ENCODE data around the gene MAPKAPK5.

Gene MAPKAPK5

GRCh38 chr12:111873113-111873512 lies 31.1 kb downstream of the MAPKAPK5 start:
- Histone ChIP-seq H3K27ac (ENCODE audit: insufficient read depth, low read depth, low read length, poor library complexity, severe bottlenecking) (no peak overlapping the region), H3K4me3 (ENCODE audit: insufficient read depth, low read depth, low read length) (no peak overlapping the region), H3K9me3 (ENCODE audit: control insufficient read depth, low read length) (no peaks in the 10 kb centered on the region), H3K4me1 (ENCODE audit: control insufficient read depth, insufficient read depth, low read length) (peaks cover 19% of the 10 kb centered on the region), H3K27me3 (ENCODE audit: control insufficient read depth, insufficient read depth, low read length, poor library complexity, severe bottlenecking) (no peaks in the 10 kb centered on the region), H3K36me3 (ENCODE audit: control insufficient read depth, insufficient read depth, low read length) (peaks cover 23% of the 10 kb centered on the region)
- 89 to 97% methylated on average over 7 of the region's 7 CpGs for WGBS, 2 experiments

GRCh38 chr12:111881716-111882115 lies 39.7 kb downstream of the MAPKAPK5 start:
- Histone ChIP-seq H3K27me3 (ENCODE audit: control insufficient read depth, insufficient read depth, low read length, poor library complexity, severe bottlenecking) (no peaks in the 10 kb centered on the region), H3K4me1 (ENCODE audit: control insufficient read depth, insufficient read depth, low read length) (no peaks in the 10 kb centered on the region), H3K27ac (ENCODE audit: insufficient read depth, low read depth, low read length, poor library complexity, severe bottlenecking) (no peak overlapping the region), H3K36me3 (ENCODE audit: control insufficient read depth, insufficient read depth, low read length) (peaks cover 43% of the 10 kb centered on the region), H3K4me3 (ENCODE audit: insufficient read depth, low read depth, low read length) (no peak overlapping the region), H3K9me3 (ENCODE audit: control insufficient read depth, low read length) (no peaks in the 10 kb centered on the region)
- 92 to 96% methylated on average over 1 of the region's 1 CpG for WGBS, 2 experiments

GRCh38 chr12:111886662-111887545 lies 44.9 kb downstream of the MAPKAPK5 start:
- H3K36me3 ChIP-seq (ENCODE audit: control insufficient read depth, insufficient read depth, low read length): peaks cover 49% of the 10 kb centered on the region
- no peak overlapping the region for H3K4me3 ChIP-seq (ENCODE audit: insufficient read depth, low read depth, low read length)
- WGBS, 2 experiments: 93 to 95% methylated on average over 7 of the region's 7 CpGs
- H3K4me1 ChIP-seq (ENCODE audit: control insufficient read depth, insufficient read depth, low read length): no peaks in the 10 kb centered on the region
- H3K27me3 ChIP-seq (ENCODE audit: control insufficient read depth, insufficient read depth, low read length, poor library complexity, severe bottlenecking): no peaks in the 10 kb centered on the region
- H3K27ac ChIP-seq (ENCODE audit: insufficient read depth, low read depth, low read length, poor library complexity, severe bottlenecking): no peak overlapping the region
- no peaks in the 10 kb centered on the region for H3K9me3 ChIP-seq (ENCODE audit: control insufficient read depth, low read length)

- H3K36me3 ChIP-seq (ENCODE audit: control insufficient read depth, insufficient read depth, low read length): peaks cover 49% of the 10 kb centered on the region
- no peaks in the 10 kb centered on the region for H3K9me3 ChIP-seq (ENCODE audit: control insufficient read depth, low read length)
- no peaks in the 10 kb centered on the region for H3K27me3 ChIP-seq (ENCODE audit: control insufficient read depth, insufficient read depth, low read length, poor library complexity, severe bottlenecking)
- 94 to 96% methylated on average over 11 of the region's 11 CpGs for WGBS, 2 experiments
- H3K4me3 ChIP-seq (ENCODE audit: insufficient read depth, low read depth, low read length): no peak overlapping the region
- no peaks in the 10 kb centered on the region for H3K4me1 ChIP-seq (ENCODE audit: control insufficient read depth, insufficient read depth, low read length)
- no peak overlapping the region for H3K27ac ChIP-seq (ENCODE audit: insufficient read depth, low read depth, low read length, poor library complexity, severe bottlenecking)
These were observed 46.1 kb downstream of the MAPKAPK5 start for GRCh38 chr12:111887926-111888745.

GRCh38 chr12:111893287-111893686 lies 51.3 kb downstream of the MAPKAPK5 start:
- no peaks in the 10 kb centered on the region for H3K4me1 ChIP-seq (ENCODE audit: control insufficient read depth, insufficient read depth, low read length)
- H3K27ac ChIP-seq (ENCODE audit: insufficient read depth, low read depth, low read length, poor library complexity, severe bottlenecking): no peak overlapping the region
- 97 to 98% methylated on average over 2 of the region's 2 CpGs for WGBS, 2 experiments
- peaks cover 41% of the 10 kb centered on the region for H3K36me3 ChIP-seq (ENCODE audit: control insufficient read depth, insufficient read depth, low read length)
- no peak overlapping the region for H3K4me3 ChIP-seq (ENCODE audit: insufficient read depth, low read depth, low read length)
- no peaks in the 10 kb centered on the region for H3K27me3 ChIP-seq (ENCODE audit: control insufficient read depth, insufficient read depth, low read length, poor library complexity, severe bottlenecking)
- H3K9me3 ChIP-seq (ENCODE audit: control insufficient read depth, low read length): no peaks in the 10 kb centered on the region

GRCh38 chr12:111894556-111894955 lies 52.5 kb downstream of the MAPKAPK5 start:
- peaks cover 32% of the 10 kb centered on the region for H3K36me3 ChIP-seq (ENCODE audit: control insufficient read depth, insufficient read depth, low read length)
- H3K27me3 ChIP-seq (ENCODE audit: control insufficient read depth, insufficient read depth, low read length, poor library complexity, severe bottlenecking): no peaks in the 10 kb centered on the region
- no peaks in the 10 kb centered on the region for H3K9me3 ChIP-seq (ENCODE audit: control insufficient read depth, low read length)
- H3K27ac ChIP-seq (ENCODE audit: insufficient read depth, low read depth, low read length, poor library complexity, severe bottlenecking): no peak overlapping the region
- no peak overlapping the region for H3K4me3 ChIP-seq (ENCODE audit: insufficient read depth, low read depth, low read length)
- 92 to 96% methylated on average over 4 to 5 of the region's 5 CpGs for WGBS, 2 experiments
- no peaks in the 10 kb centered on the region for H3K4me1 ChIP-seq (ENCODE audit: control insufficient read depth, insufficient read depth, low read length)

DNA sequence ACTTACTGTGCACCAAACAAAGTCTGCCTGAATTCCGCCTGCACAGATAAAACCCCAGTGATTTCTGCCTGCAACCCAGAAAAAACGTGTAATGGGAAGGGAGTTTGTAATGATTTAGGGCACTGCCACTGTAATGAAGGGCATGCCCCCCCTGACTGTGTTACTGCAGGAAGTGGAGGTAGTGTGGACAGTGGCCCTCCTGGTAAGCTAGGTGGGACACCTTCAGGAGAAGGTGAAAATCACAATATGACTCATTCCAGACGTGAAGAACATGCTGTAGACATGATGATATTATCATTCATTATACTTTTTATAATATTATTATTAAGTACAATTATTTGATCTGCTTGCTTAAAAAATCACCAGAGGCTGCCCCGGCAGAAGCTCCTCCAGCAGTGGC lies 59.2 kb downstream of the MAPKAPK5 start:
- H3K36me3 ChIP-seq (ENCODE audit: control insufficient read depth, insufficient read depth, low read length): peaks cover 4% of the 10 kb centered on the region
- H3K27ac ChIP-seq (ENCODE audit: insufficient read depth, low read depth, low read length, poor library complexity, severe bottlenecking): no peak overlapping the region
- H3K27me3 ChIP-seq (ENCODE audit: control insufficient read depth, insufficient read depth, low read length, poor library complexity, severe bottlenecking): no peaks in the 10 kb centered on the region
- no peaks in the 10 kb centered on the region for H3K4me1 ChIP-seq (ENCODE audit: control insufficient read depth, insufficient read depth, low read length)
- H3K4me3 ChIP-seq (ENCODE audit: insufficient read depth, low read depth, low read length): no peak overlapping the region
- 91 to 93% methylated on average over 3 of the region's 4 CpGs for WGBS, 2 experiments
- no peaks in the 10 kb centered on the region for H3K9me3 ChIP-seq (ENCODE audit: control insufficient read depth, low read length)

GRCh38 chr12:111904446-111904975 lies 62.5 kb downstream of the MAPKAPK5 start:
- no peaks in the 10 kb centered on the region for H3K36me3 ChIP-seq (ENCODE audit: control insufficient read depth, insufficient read depth, low read length)
- H3K4me1 ChIP-seq (ENCODE audit: control insufficient read depth, insufficient read depth, low read length): no peaks in the 10 kb centered on the region
- no peaks in the 10 kb centered on the region for H3K27me3 ChIP-seq (ENCODE audit: control insufficient read depth, insufficient read depth, low read length, poor library complexity, severe bottlenecking)
- H3K27ac ChIP-seq (ENCODE audit: insufficient read depth, low read depth, low read length, poor library complexity, severe bottlenecking): no peak overlapping the region
- no peak overlapping the region for H3K4me3 ChIP-seq (ENCODE audit: insufficient read depth, low read depth, low read length)
- H3K9me3 ChIP-seq (ENCODE audit: control insufficient read depth, low read length): no peaks in the 10 kb centered on the region

- Histone ChIP-seq H3K27ac (ENCODE audit: insufficient read depth, low read depth, low read length, poor library complexity, severe bottlenecking) (no peak overlapping the region), H3K4me1 (ENCODE audit: control insufficient read depth, insufficient read depth, low read length) (no peaks in the 10 kb centered on the region), H3K4me3 (ENCODE audit: insufficient read depth, low read depth, low read length) (no peak overlapping the region), H3K27me3 (ENCODE audit: control insufficient read depth, insufficient read depth, low read length, poor library complexity, severe bottlenecking) (no peaks in the 10 kb centered on the region), H3K36me3 (ENCODE audit: control insufficient read depth, insufficient read depth, low read length) (no peaks in the 10 kb centered on the region), H3K9me3 (ENCODE audit: control insufficient read depth, low read length) (no peaks in the 10 kb centered on the region)
- 91 to 95% methylated on average over 3 of the region's 3 CpGs for WGBS, 2 experiments
These were observed 63.5 kb downstream of the MAPKAPK5 start for GRCh38 chr12:111905502-111905901.

GRCh38 chr12:111907740-111908139 lies 65.7 kb downstream of the MAPKAPK5 start:
- 90 to 96% methylated on average over 1 of the region's 1 CpG for WGBS, 2 experiments
- Histone ChIP-seq H3K4me3 (ENCODE audit: insufficient read depth, low read depth, low read length) (no peak overlapping the region), H3K36me3 (ENCODE audit: control insufficient read depth, insufficient read depth, low read length) (no peaks in the 10 kb centered on the region), H3K4me1 (ENCODE audit: control insufficient read depth, insufficient read depth, low read length) (no peaks in the 10 kb centered on the region), H3K9me3 (ENCODE audit: control insufficient read depth, low read length) (no peaks in the 10 kb centered on the region), H3K27ac (ENCODE audit: insufficient read depth, low read depth, low read length, poor library complexity, severe bottlenecking) (no peak overlapping the region), H3K27me3 (ENCODE audit: control insufficient read depth, insufficient read depth, low read length, poor library complexity, severe bottlenecking) (no peaks in the 10 kb centered on the region)

Data from ectodermal cell (in vitro differentiated cells).